ENCODE measurements around the gene MUC22. TPM values are rescaled to one million over a fixed set of nuclear protein-coding genes. Genes with fewer than 3 reads are reported as not detected.
"Not testable (repeated sequence)": the region's sequence is repeated elsewhere in the genome, so short reads cannot be mapped to it uniquely, and the experiment has no call there.

Gene MUC22
- polyA plus RNA-seq, 1 donor (not counting 4 experiments of a cell fraction or from before 2014, with no cell fraction given) = not detected

GRCh38 chr6:31063906-31064435 is 53.7 kb downstream of the MUC22 start:
- Histone ChIP-seq H3K9me1 (ENCODE audit: control insufficient read depth, extremely low read depth, insufficient read depth, low read length) (no peaks in the 10 kb centered on the region), H4K20me1 (ENCODE audit: control insufficient read depth, extremely low read depth, insufficient read depth, low read length) (no peaks in the 10 kb centered on the region), H3K79me2 (ENCODE audit: control insufficient read depth, insufficient read depth, low read length) (no peaks in the 10 kb centered on the region), H3K27me3 (ENCODE audit: control insufficient read depth, extremely low read depth, insufficient read depth, low read length) (no peaks in the 10 kb centered on the region), H3K9me3 (ENCODE audit: control insufficient read depth, low read depth, low read length) (no peaks in the 10 kb centered on the region), H2AFZ (ENCODE audit: control insufficient read depth, low read length) (no peak overlapping the region), H3K9ac (ENCODE audit: control insufficient read depth, extremely low read depth, insufficient read depth, low read length) (no peak overlapping the region), H3K27ac (ENCODE audit: control insufficient read depth, insufficient read depth, low read length) (no peak overlapping the region), H3K4me2 (ENCODE audit: control insufficient read depth, extremely low read depth, insufficient read depth, low read depth, low read length) (no peak overlapping the region), H3K4me3 (ENCODE audit: control insufficient read depth in 2 of 3, extremely low read depth in 1 of 3, insufficient read depth in 2 of 3, low read depth in 1 of 3, low read length in 3 of 3) (no peak overlapping the region), H3K36me3 (ENCODE audit: control insufficient read depth in 2 of 2, extremely low read depth in 1 of 2, insufficient read depth in 2 of 2, low read length in 2 of 2) (no peaks in the 10 kb centered on the region), H3K4me1 (ENCODE audit: control insufficient read depth, extremely low read depth, insufficient read depth, low read length) (no peaks in the 10 kb centered on the region)
- DNase-seq (ENCODE audit: low read depth, low spot score) (no peak), FAIRE-seq (no peak)
- TF ChIP-seq EZH2 (IDR thresholded peaks at IDR 0.05; ENCODE audit: low read length) = no peak
- no peak for TF ChIP-seq CTCF (optimal IDR thresholded peaks at IDR 0.05 in 1 of 3, IDR thresholded peaks at IDR 0.05 in 1 of 3, conservative IDR thresholded peaks at IDR 0.05 in 1 of 3; ENCODE audit: extremely low read depth in 1 of 3, insufficient read depth in 2 of 3, low read length in 3 of 3)
- dilution Hi-C loops (cut with MboI; ENCODE audit: extremely low pct_ligation_motif_present, low sequenced_read_pairs) = loop anchor here (25.0 kb wide), 1 partner anchor 127 kb away; the partner anchor contains the start of genes MUCL3 and SFTA2

- Histone ChIP-seq H3K9ac (ENCODE audit: control insufficient read depth, extremely low read depth, insufficient read depth, low read length) (no peak overlapping the region), H3K27me3 (ENCODE audit: control insufficient read depth, extremely low read depth, insufficient read depth, low read length) (no peaks in the 10 kb centered on the region), H3K27ac (ENCODE audit: control insufficient read depth, insufficient read depth, low read length) (no peak overlapping the region), H3K4me3 (ENCODE audit: control insufficient read depth in 2 of 3, extremely low read depth in 1 of 3, insufficient read depth in 2 of 3, low read depth in 1 of 3, low read length in 3 of 3) (no peak overlapping the region), H3K9me3 (ENCODE audit: control insufficient read depth, low read depth, low read length) (no peaks in the 10 kb centered on the region), H3K4me2 (ENCODE audit: control insufficient read depth, extremely low read depth, insufficient read depth, low read depth, low read length) (no peak overlapping the region), H3K36me3 (ENCODE audit: control insufficient read depth in 2 of 2, extremely low read depth in 1 of 2, insufficient read depth in 2 of 2, low read length in 2 of 2) (no peaks in the 10 kb centered on the region), H3K79me2 (ENCODE audit: control insufficient read depth, insufficient read depth, low read length) (no peaks in the 10 kb centered on the region), H4K20me1 (ENCODE audit: control insufficient read depth, extremely low read depth, insufficient read depth, low read length) (no peaks in the 10 kb centered on the region), H3K4me1 (ENCODE audit: control insufficient read depth, extremely low read depth, insufficient read depth, low read length) (peaks cover 4% of the 10 kb centered on the region), H2AFZ (ENCODE audit: control insufficient read depth, low read length) (no peak overlapping the region), H3K9me1 (ENCODE audit: control insufficient read depth, extremely low read depth, insufficient read depth, low read length) (no peaks in the 10 kb centered on the region)
- TF ChIP-seq CTCF (optimal IDR thresholded peaks at IDR 0.05 in 1 of 3, IDR thresholded peaks at IDR 0.05 in 1 of 3, conservative IDR thresholded peaks at IDR 0.05 in 1 of 3; ENCODE audit: extremely low read depth in 1 of 3, insufficient read depth in 2 of 3, low read length in 3 of 3) = no peak
- TF ChIP-seq EZH2 (IDR thresholded peaks at IDR 0.05; ENCODE audit: low read length) = no peak
- DNase-seq (ENCODE audit: low read depth, low spot score) = no peak
- FAIRE-seq = no peak
- dilution Hi-C loops (cut with MboI; ENCODE audit: extremely low pct_ligation_motif_present, low sequenced_read_pairs) = loop anchor here (25.0 kb wide), 1 partner anchor 128 kb away; the partner anchor contains the start of genes MUCL3 and SFTA2
Measured at GRCh38 chr6:31065556-31065955, 55.3 kb downstream of the MUC22 start.

- H3K4me1 ChIP-seq (ENCODE audit: control insufficient read depth, extremely low read depth, insufficient read depth, low read length); H3K9me3 ChIP-seq (ENCODE audit: control insufficient read depth, low read depth, low read length); H3K79me2 ChIP-seq (ENCODE audit: control insufficient read depth, insufficient read depth, low read length); H4K20me1 ChIP-seq (ENCODE audit: control insufficient read depth, extremely low read depth, insufficient read depth, low read length); H2AFZ ChIP-seq (ENCODE audit: control insufficient read depth, low read length); H3K27ac ChIP-seq (ENCODE audit: control insufficient read depth, insufficient read depth, low read length); DNase-seq (ENCODE audit: low read depth, low spot score); H3K27me3 ChIP-seq (ENCODE audit: control insufficient read depth, extremely low read depth, insufficient read depth, low read length); H3K4me2 ChIP-seq (ENCODE audit: control insufficient read depth, extremely low read depth, insufficient read depth, low read depth, low read length); H3K9ac ChIP-seq (ENCODE audit: control insufficient read depth, extremely low read depth, insufficient read depth, low read length); FAIRE-seq; H3K9me1 ChIP-seq (ENCODE audit: control insufficient read depth, extremely low read depth, insufficient read depth, low read length); H3K4me3 ChIP-seq (ENCODE audit: control insufficient read depth in 2 of 3, extremely low read depth in 1 of 3, insufficient read depth in 2 of 3, low read depth in 1 of 3, low read length in 3 of 3); H3K36me3 ChIP-seq (ENCODE audit: control insufficient read depth in 2 of 2, extremely low read depth in 1 of 2, insufficient read depth in 2 of 2, low read length in 2 of 2): not testable (repeated sequence)
- dilution Hi-C loops (cut with MboI; ENCODE audit: extremely low pct_ligation_motif_present, low sequenced_read_pairs) = loop anchor here (25.0 kb wide), 1 partner anchor 130 kb away; the partner anchor contains the start of genes MUCL3 and SFTA2
Measured at GRCh38 chr6:31067028-31067427, 56.8 kb downstream of the MUC22 start.

Data from keratinocyte (primary cell).